Sciatic nerve (tissue), 2 donors: ENCODE data around the gene ORC4. TPM values are rescaled to one million over a fixed set of nuclear protein-coding genes. Genes with fewer than 3 reads are reported as not detected.

Experiments
- ATAC-seq: fragments of 200-7000 bp; cut with Tn5 transposase; one replicate; pipeline ENCODE4 v1.9.1; 2020; ENCODE audit warnings: mild to moderate bottlenecking, moderate library complexity
- DNase-seq: peaks from one replicate; pipeline ENCODE4 v3.0.0-alpha.2; 2020; ENCODE audit warnings: low spot score
- intact Hi-C: fragments of 100-400 bp; cut with DNase I; formaldehyde crosslinking; loops from one replicate; pipeline ENCODE4 v1.14.2; 2022
- total RNA-seq: library from RNA; stranded (reverse); fragmentation: NEBNext Ultra II Directional; extraction: Animal tissue kit (Norgen Biotek cat#: 25700); gene quantifications from one replicate; pipeline ENCODE4 v1.2.1, GENCODE V29; 2021
- donor health status: DM: no; HTN: no; CAD: no.
- donor health status: DM: no; HTN: no; CAD: no.

The ORC4 gene
- total RNA-seq, 1 donor from 2014 or later = 57.3 TPM

GRCh38 chr2:147952118-147952517 lies 68.4 kb downstream of the ORC4 start:
- no peak for ATAC-seq
- no peak for DNase-seq
- intact Hi-C loops = no loop called here

- intact Hi-C loops = no loop called here
- DNase-seq (no peak), ATAC-seq (no peak)
These were observed 74.9 kb downstream of the ORC4 start for GRCh38 chr2:147945660-147946059.

GRCh38 chr2:147939313-147939712 lies 81.2 kb downstream of the ORC4 start:
- no peak for DNase-seq
- ATAC-seq = no peak
- intact Hi-C loops = no loop called here

GRCh38 chr2:147937744-147938349 lies 82.7 kb downstream of the ORC4 start:
- DNase-seq = no peak
- peak; percentile 72 for ATAC-seq
- intact Hi-C loops = no loop called here

- DNase-seq = no peak
- ATAC-seq = no peak
- intact Hi-C loops = no loop called here
These were observed 85.5 kb downstream of the ORC4 start for GRCh38 chr2:147934881-147935620.

- intact Hi-C loops = no loop called here
- ATAC-seq (no peak), DNase-seq (no peak)
These were observed 86.6 kb downstream of the ORC4 start for GRCh38 chr2:147933931-147934330.

GRCh38 chr2:147927053-147927588 lies 93.4 kb downstream of the ORC4 start:
- ATAC-seq = no peak
- intact Hi-C loops = no loop called here
- no peak for DNase-seq

- no peak for DNase-seq
- intact Hi-C loops = no loop called here
These were observed 94.7 kb downstream of the ORC4 start for GRCh38 chr2:147925886-147926285.

GRCh38 chr2:147924647-147925046 lies 95.9 kb downstream of the ORC4 start:
- intact Hi-C loops = no loop called here
- no peak for ATAC-seq
- no peak for DNase-seq

More at GRCh38 chr2:147925886-147926285, 94.7 kb downstream of the ORC4 start:
- ATAC-seq = no peak

- ATAC-seq (no peak), DNase-seq (no peak)
- intact Hi-C loops = no loop called here
These were observed 96.7 kb downstream of the ORC4 start for GRCh38 chr2:147923846-147924245.

GRCh38 chr2:147917161-147917560 lies 103.4 kb downstream of the ORC4 start:
- intact Hi-C loops = no loop called here
- ATAC-seq = no peak

GRCh38 chr2:147916723-147917122 lies 103.8 kb downstream of the ORC4 start:
- intact Hi-C loops = no loop called here
- ATAC-seq (no peak), DNase-seq (no peak)

More at GRCh38 chr2:147917161-147917560, 103.4 kb downstream of the ORC4 start:
- no peak for DNase-seq

GRCh38 chr2:147916067-147916466 lies 104.5 kb downstream of the ORC4 start:
- DNase-seq (no peak), ATAC-seq (no peak)
- intact Hi-C loops = no loop called here

- intact Hi-C loops = no loop called here
- no peak for ATAC-seq
These were observed 106.6 kb downstream of the ORC4 start for GRCh38 chr2:147913701-147914480.

GRCh38 chr2:147910990-147911473 lies 109.5 kb downstream of the ORC4 start:
- no peak for DNase-seq
- peak; percentile 42 for ATAC-seq
- intact Hi-C loops = no loop called here

More at GRCh38 chr2:147913701-147914480, 106.6 kb downstream of the ORC4 start:
- DNase-seq = no peak

GRCh38 chr2:147909178-147909577 lies 111.4 kb downstream of the ORC4 start:
- ATAC-seq (no peak), DNase-seq (no peak)
- intact Hi-C loops = loop anchor here (10.0 kb wide), 1 partner anchor 64 kb away; the partner anchor contains the start of gene ACVR2A

- ATAC-seq (no peak), DNase-seq (no peak)
- intact Hi-C loops = loop anchor here (10.0 kb wide), 1 partner anchor 59 kb away; the partner anchor contains the start of gene ACVR2A
These were observed 116.5 kb downstream of the ORC4 start for GRCh38 chr2:147904051-147904450.

- intact Hi-C loops = no loop called here
- DNase-seq (no peak), ATAC-seq (no peak)
These were observed 131.9 kb downstream of the ORC4 start for GRCh38 chr2:147888680-147889079.

- no peak for ATAC-seq
- no peak for DNase-seq
- intact Hi-C loops = no loop called here
These were observed 134.4 kb downstream of the ORC4 start for GRCh38 chr2:147886136-147886535.
